HFF-Myc (cell line): ENCODE measurements around the gene EXOSC5.

ENCODE experiments used
- DNase-seq: peaks from one replicate; pipeline ENCODE4 v3.0.0-alpha.2; 2011; ENCODE audit warnings: low read depth; ENCODE audit errors: extremely low read depth
- H3K4me3 ChIP-seq: replicated peaks from 2 replicates; pipeline ENCODE4 v1.5.1; 2011; ENCODE audit warnings: low read depth, mild to moderate bottlenecking, control low read depth, low read length
- TF ChIP-seq, protein P1 (sequence below): IDR thresholded peaks from 2 replicates; pipeline ENCODE4 v1.5.1; 2012; ENCODE audit warnings: mild to moderate bottlenecking, low read depth, low read length, control low read depth; ENCODE audit errors: missing control alignments

EXOSC5 gene

DNA sequence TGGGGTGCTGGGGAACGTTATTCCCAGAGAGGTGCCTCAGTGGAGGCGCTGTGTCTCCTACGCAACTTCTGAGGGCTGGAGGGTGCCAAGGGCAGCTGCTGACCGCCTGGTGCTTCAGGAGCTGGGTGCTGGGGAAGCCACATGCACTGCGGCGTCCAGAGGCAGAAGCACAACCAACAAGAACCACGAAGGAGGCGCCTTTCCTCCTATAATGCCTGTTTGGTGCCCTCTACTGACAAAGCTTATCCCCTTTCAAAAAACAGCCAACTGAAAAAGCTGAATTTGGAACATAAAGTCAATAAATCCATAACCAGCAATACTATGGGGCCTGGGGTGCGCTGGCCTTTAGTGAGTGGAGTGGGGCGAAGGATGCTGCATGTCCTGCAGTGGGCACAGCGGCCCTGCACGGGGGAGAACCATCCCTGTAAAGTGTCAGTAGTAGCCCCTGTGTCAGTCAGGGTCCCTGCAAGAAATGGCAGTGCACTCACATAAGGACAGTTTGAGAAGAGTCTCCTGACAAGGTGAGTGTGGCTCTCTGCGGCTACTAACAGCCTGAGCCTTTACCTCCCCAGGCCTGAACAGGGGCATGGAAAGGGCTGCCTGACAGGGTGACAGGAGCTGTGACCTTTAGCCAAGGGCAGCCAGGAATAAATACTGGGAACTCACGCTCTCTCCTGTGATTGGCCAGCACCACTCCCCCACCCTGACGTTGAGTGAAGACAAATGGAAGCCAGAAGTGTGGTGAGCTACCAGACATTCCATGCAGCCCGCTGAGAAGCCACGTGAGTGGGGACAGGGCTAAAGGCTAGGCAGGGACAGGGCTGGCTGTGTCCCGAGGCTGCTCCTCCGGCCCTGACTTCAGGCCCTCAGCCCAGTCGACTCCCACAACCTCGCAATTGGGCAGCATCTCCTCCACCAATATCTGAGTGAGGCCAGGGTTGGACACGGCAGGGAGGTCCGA lies 34.5 kb upstream of the EXOSC5 start:
- DNase-seq = no peak
- TF ChIP-seq, protein P1, sequence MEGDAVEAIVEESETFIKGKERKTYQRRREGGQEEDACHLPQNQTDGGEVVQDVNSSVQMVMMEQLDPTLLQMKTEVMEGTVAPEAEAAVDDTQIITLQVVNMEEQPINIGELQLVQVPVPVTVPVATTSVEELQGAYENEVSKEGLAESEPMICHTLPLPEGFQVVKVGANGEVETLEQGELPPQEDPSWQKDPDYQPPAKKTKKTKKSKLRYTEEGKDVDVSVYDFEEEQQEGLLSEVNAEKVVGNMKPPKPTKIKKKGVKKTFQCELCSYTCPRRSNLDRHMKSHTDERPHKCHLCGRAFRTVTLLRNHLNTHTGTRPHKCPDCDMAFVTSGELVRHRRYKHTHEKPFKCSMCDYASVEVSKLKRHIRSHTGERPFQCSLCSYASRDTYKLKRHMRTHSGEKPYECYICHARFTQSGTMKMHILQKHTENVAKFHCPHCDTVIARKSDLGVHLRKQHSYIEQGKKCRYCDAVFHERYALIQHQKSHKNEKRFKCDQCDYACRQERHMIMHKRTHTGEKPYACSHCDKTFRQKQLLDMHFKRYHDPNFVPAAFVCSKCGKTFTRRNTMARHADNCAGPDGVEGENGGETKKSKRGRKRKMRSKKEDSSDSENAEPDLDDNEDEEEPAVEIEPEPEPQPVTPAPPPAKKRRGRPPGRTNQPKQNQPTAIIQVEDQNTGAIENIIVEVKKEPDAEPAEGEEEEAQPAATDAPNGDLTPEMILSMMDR = peak; percentile 40

DNA sequence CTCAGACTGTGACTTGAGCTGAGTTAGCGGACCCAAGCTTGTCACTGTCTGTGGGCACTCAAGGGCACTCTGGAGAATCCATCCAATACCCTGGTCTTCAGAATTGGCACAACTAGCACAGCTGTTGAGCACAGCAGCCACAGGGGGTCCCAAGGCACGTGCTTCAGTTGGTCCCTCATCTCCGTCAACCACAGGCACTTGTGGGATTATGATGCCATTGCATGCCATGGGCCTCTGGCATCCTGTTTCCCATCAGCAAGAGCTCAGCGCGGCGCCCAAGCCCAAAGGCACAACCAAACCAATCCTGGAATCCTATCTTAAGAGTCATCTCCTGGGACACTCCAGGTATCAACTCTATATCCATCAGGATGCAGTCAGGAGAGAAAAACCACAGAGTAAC lies 33.8 kb upstream of the EXOSC5 start:
- DNase-seq = no peak
- TF ChIP-seq, protein P1 = no peak
- H3K4me3 ChIP-seq = no peak overlapping the region

More for the DNA sequence above, 34.5 kb upstream of the EXOSC5 start:
- H3K4me3 ChIP-seq = no peak overlapping the region

DNA sequence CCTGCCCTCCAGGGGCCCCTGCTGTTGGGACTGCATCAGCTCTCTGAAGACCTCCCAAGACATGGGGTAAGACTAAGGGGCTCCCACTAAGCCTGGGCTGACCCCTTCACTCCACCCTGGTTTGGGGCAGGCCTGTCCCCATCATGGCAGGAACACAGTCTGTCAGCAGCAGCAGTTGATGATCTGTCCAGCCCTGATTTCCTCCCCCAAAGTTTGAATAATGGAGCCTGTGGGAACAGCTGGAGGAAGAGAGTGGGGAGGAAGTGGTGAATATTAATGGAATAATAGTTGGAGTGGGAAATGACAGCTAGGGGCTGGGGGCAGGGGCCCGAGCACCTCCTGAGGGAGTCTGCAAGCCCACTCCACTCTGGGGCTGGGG lies 31.3 kb upstream of the EXOSC5 start:
- TF ChIP-seq, protein P1 = no peak
- no peak for DNase-seq
- H3K4me3 ChIP-seq = no peak overlapping the region

DNA sequence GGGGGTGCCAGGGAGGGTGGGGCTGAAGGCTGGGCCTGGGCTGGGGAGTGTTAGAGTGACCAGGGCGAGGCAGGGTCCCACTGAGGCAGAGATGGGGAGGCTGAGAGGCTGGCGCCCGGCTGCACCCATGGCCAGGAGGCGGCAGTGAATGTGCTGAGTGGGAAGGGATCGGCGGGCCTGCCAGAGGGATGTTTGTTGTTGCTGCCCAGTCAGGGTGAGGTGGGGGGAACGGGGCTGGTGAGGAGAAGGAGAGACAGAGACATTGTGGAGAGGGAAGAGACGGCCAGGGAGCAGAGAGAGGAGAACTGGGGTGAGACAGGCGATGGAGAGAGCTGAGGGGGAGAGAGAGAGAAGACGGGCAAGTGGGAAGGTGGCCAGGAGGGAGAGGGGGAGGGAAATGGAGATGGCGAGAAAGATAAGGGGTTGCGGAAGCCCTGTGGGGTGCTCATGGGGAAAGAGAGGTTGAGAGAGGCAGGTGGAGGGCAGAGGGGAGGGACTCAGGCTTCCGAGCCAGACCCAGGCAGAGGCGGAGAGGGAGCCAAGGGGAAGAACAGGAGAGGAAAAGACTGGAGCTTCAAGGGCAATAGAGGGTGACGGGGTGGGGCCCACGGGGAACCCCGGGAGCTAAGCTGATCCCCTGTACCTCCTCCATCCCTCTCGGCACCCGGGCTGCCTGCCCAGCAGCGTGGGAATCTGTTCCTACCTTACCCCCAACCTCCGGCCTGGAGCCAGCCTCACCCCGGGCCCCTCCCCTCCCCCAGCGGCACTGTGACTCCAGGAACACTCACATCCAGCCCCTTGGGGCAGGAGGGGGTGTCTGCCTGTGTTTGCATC lies 30.7 kb upstream of the EXOSC5 start:
- DNase-seq = no peak
- H3K4me3 ChIP-seq = no peak overlapping the region
- TF ChIP-seq, protein P1 = no peak

DNA sequence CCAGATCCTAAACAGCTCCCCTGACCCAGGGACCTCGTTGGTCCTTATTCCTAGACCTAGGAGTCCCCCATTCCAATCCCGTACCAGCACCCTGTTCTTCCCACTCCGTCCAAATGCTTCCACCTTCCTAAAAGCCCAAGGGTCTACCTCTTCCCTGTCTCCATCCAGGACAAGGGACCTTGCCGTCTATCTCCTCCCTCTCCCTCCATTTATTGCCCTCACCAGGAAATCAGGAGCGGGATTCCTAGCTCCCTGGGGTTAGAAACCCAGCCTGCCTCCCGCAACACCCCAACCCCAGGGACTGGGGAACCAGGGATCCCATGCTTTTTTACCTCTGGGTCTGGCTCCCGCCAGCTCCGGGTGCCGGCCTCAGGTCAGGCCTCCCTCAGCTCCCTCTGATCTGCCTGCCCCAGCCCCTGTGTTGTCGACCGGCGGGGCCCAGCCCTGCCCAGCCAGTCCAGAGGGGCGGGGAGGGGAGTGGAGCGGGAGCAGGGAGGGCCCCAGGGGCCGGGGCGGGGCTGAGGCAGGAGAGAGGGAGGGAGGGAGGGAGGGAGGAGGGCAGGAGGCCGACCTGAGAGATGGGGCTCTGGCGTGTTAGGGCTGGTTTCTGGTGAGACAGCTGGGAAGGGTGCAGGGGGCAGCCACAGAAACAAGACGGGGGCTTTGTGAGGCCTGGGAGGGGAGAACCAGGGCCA lies 29.9 kb upstream of the EXOSC5 start, which contains the start of gene B3GNT8:
B3GNT8 (minus strand) TSS at position 423 of the 695 bp plus-strand sequence. CDS start 596 bp downstream, outside the sequence.
- peak within 1 kb of the TSS; percentile 20 for H3K4me3 ChIP-seq
- DNase-seq = no peak
- TF ChIP-seq, protein P1 = no peak

DNA sequence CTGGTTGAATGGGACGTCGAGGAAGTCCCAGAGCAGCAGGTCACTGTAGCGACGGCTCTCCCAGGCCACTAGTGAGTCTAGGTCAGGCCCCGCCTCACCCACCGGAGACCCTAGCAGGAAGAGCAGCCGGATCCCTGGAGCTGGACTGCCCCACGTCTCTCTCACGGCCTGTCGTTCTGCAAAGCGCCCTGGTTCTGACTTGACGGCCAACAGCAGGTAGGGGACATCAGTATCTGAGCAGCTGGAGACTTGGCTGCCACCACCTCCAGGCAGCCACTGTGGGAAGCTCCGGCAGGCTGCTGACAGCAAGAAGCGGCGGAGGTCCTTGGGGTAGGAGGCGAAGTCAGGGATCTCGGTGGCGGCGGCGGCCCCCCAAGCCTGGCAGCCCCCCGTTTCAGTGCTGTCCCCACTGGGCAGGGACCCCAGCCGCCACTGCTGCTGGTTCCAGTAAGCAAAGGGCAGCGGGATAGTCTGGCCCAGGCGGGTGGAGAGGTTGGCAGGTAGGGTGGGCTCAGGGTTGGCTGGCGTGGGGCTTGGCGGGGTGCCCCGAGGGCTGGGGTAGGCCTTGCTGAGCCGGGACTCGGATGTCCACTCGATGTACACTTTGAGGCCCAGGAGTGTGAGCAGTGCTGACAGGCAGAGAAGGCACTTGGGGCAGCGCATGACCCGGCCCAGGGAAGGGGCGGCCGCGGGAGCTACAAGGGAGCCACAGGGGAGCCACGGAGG lies 29.1 kb upstream of the EXOSC5 start:
- no peak overlapping the region for H3K4me3 ChIP-seq
- no peak for DNase-seq
- TF ChIP-seq, protein P1 = no peak
